T47D (cell line): ENCODE results near the gene EXOSC2.

Experiments used
- DNase-seq, 2 experiments: peaks; one replicate each; pipeline versions ENCODE4 v3.0.0 to v3.0.0-alpha.2; 2011 to 2012; ENCODE audit warnings: low read depth in 1 of 2, low spot score in 1 of 2
- JUND ChIP-seq: IDR thresholded peaks from 2 replicates; pipeline ENCODE4 v1.6.1; 2012; ENCODE audit warnings: low read depth
- in situ Hi-C: cut with HindIII; loops from 2 replicates; pipeline ENCODE4 v1.10.0; 2016; ENCODE audit warnings: low sequenced_read_pairs, low pct_unique_long_range_greater_than_20kb

The EXOSC2 gene

GRCh38 chr9:130663258-130663976 lies 30.2 kb upstream of the EXOSC2 start:
- peak; percentile 31 to 85 for DNase-seq
- in situ Hi-C loops: no loop called here
- TF ChIP-seq JUND: no peak

- no peak for TF ChIP-seq JUND
- no peak for DNase-seq
- in situ Hi-C loops: no loop called here
Observed at GRCh38 chr9:130663977-130664250, 29.7 kb upstream of the EXOSC2 start.

GRCh38 chr9:130664251-130665028 lies 29.1 kb upstream of the EXOSC2 start, which contains the start of gene PRDM12:
Gene PRDM12, plus strand, starts transcription at chr9:130664594. Its CDS starts 60 bp downstream, at chr9:130664654.
- DNase-seq: no peak
- in situ Hi-C loops: no loop called here
- no peak for TF ChIP-seq JUND

GRCh38 chr9:130665029-130665430 lies 28.6 kb upstream of the EXOSC2 start:
- DNase-seq: no peak
- in situ Hi-C loops: no loop called here
- no peak for TF ChIP-seq JUND

GRCh38 chr9:130665431-130666392 lies 27.9 kb upstream of the EXOSC2 start:
- TF ChIP-seq JUND: no peak
- in situ Hi-C loops: no loop called here
- DNase-seq: no peak

- TF ChIP-seq JUND: no peak
- in situ Hi-C loops: no loop called here
- no peak for DNase-seq
Observed at GRCh38 chr9:130666393-130667119, 27.0 kb upstream of the EXOSC2 start.

- no peak for TF ChIP-seq JUND
- no peak for DNase-seq
- in situ Hi-C loops: no loop called here
Observed at GRCh38 chr9:130667120-130667435, 26.5 kb upstream of the EXOSC2 start.

- in situ Hi-C loops: no loop called here
- no peak for DNase-seq
- TF ChIP-seq JUND: no peak
Observed at GRCh38 chr9:130668196-130668595, 25.4 kb upstream of the EXOSC2 start.

- no peak for TF ChIP-seq JUND
- in situ Hi-C loops: no loop called here
- DNase-seq: no peak
Observed at GRCh38 chr9:130668659-130669058, 24.9 kb upstream of the EXOSC2 start.

GRCh38 chr9:130669965-130670364 lies 23.6 kb upstream of the EXOSC2 start:
- TF ChIP-seq JUND: no peak
- in situ Hi-C loops: no loop called here
- no peak for DNase-seq

- in situ Hi-C loops: no loop called here
Observed at GRCh38 chr9:130670644-130671043, 22.9 kb upstream of the EXOSC2 start.

GRCh38 chr9:130672466-130672865 lies 21.1 kb upstream of the EXOSC2 start:
- DNase-seq: no peak
- TF ChIP-seq JUND: no peak
- in situ Hi-C loops: no loop called here

More at GRCh38 chr9:130670644-130671043, 22.9 kb upstream of the EXOSC2 start:
- TF ChIP-seq JUND: no peak
- no peak for DNase-seq
